Large intestine (tissue), 3 donors: ENCODE results near the gene FAM78B. TPM values are rescaled to one million over a fixed set of nuclear protein-coding genes. Genes with fewer than 3 reads are reported as not detected.

ENCODE experiments used
- DNase-seq, 2 donors: peaks; one replicate each; pipeline versions ENCODE4 v3.0.0 to v3.0.0-alpha.2; 2013
- H3K27ac ChIP-seq: one replicate; pipeline ENCODE4 v1.5.1; 2013; ENCODE audit warnings: low read length
- H3K27me3 ChIP-seq: 2 replicates; pipeline ENCODE4 v1.6.1; 2013; ENCODE audit warnings: low read length; ENCODE audit not compliant: control insufficient read depth, insufficient read depth
- H3K36me3 ChIP-seq: 2 replicates; pipeline ENCODE4 v1.6.1; 2013; ENCODE audit warnings: low read length; ENCODE audit not compliant: control insufficient read depth, insufficient read depth
- H3K4me1 ChIP-seq: one replicate; pipeline ENCODE4 v1.6.1; 2013; ENCODE audit warnings: low read length; ENCODE audit not compliant: control insufficient read depth, insufficient read depth
- H3K4me3 ChIP-seq: one replicate; pipeline ENCODE4 v1.5.1; 2013; ENCODE audit warnings: low read length
- H3K9me3 ChIP-seq: one replicate; pipeline ENCODE4 v1.6.1; 2013; ENCODE audit warnings: mild to moderate bottlenecking, low read depth, low read length, moderate library complexity; ENCODE audit not compliant: control insufficient read depth
- WGBS: methylation state at CpG from one replicate; pipeline ENCODE4 v1.1.5; 2013; ENCODE audit warnings: low lambda C conversion rate; ENCODE audit not compliant: insufficient coverage; 5-methylcytosine and 5-hydroxymethylcytosine counted together
- polyA plus RNA-seq: library from polyadenylated mRNA; unstranded; fragments of 120-200 nt; gene quantifications from one replicate; pipeline ENCODE4 v1.2.1, GENCODE V29; 2013

The FAM78B gene
- polyA plus RNA-seq, 1 donor, result 3.5 TPM

- no peaks in the 10 kb centered on the region for H3K36me3 ChIP-seq
- H3K27ac ChIP-seq, result no peak overlapping the region
- peaks cover 3% of the 10 kb centered on the region for H3K27me3 ChIP-seq
- no peak for DNase-seq
- no peak overlapping the region for H3K4me3 ChIP-seq
- H3K9me3 ChIP-seq, result no peaks in the 10 kb centered on the region
- WGBS, result 80% methylated on average over 1 of the region's 8 CpGs
- no peaks in the 10 kb centered on the region for H3K4me1 ChIP-seq
Observed at GRCh38 chr1:166040202-166040997, 126.4 kb downstream of the FAM78B start.

- Histone ChIP-seq H3K27ac (no peak overlapping the region), H3K4me3 (no peak overlapping the region), H3K27me3 (peaks cover 3% of the 10 kb centered on the region), H3K4me1 (no peaks in the 10 kb centered on the region), H3K9me3 (no peaks in the 10 kb centered on the region), H3K36me3 (no peaks in the 10 kb centered on the region)
- WGBS, result 100% methylated on average over 2 of the region's 9 CpGs
- DNase-seq, result no peak
Observed at GRCh38 chr1:166039436-166040201, 127.2 kb downstream of the FAM78B start.

- DNase-seq, result no peak
- WGBS, result 50% methylated on average over 1 of the region's 5 CpGs
- Histone ChIP-seq H3K27ac (no peak overlapping the region), H3K4me1 (no peaks in the 10 kb centered on the region), H3K27me3 (peaks cover 3% of the 10 kb centered on the region), H3K9me3 (no peaks in the 10 kb centered on the region), H3K4me3 (no peak overlapping the region), H3K36me3 (no peaks in the 10 kb centered on the region)
Observed at GRCh38 chr1:166036092-166036491, 130.7 kb downstream of the FAM78B start.

GRCh38 chr1:166032572-166033371 lies 134.0 kb downstream of the FAM78B start:
- Histone ChIP-seq H3K4me3 (no peak overlapping the region), H3K4me1 (no peaks in the 10 kb centered on the region), H3K36me3 (no peaks in the 10 kb centered on the region), H3K9me3 (no peaks in the 10 kb centered on the region), H3K27ac (no peak overlapping the region), H3K27me3 (peaks cover 3% of the 10 kb centered on the region)
- no CpG with 5 or more reads among the region's 11 CpGs for WGBS
- no peak for DNase-seq

GRCh38 chr1:166031932-166032571 lies 134.7 kb downstream of the FAM78B start:
- Histone ChIP-seq H3K9me3 (no peaks in the 10 kb centered on the region), H3K4me1 (no peaks in the 10 kb centered on the region), H3K36me3 (no peaks in the 10 kb centered on the region), H3K27ac (no peak overlapping the region), H3K27me3 (peaks cover 3% of the 10 kb centered on the region), H3K4me3 (no peak overlapping the region)
- DNase-seq, result no peak
- WGBS, result no CpG with 5 or more reads among the region's 1 CpG

- H3K36me3 ChIP-seq, result no peaks in the 10 kb centered on the region
- no peaks in the 10 kb centered on the region for H3K4me1 ChIP-seq
- no peak overlapping the region for H3K27ac ChIP-seq
- no peaks in the 10 kb centered on the region for H3K27me3 ChIP-seq
- WGBS, result no CpG with 5 or more reads among the region's 4 CpGs
- no peak for DNase-seq
- no peaks in the 10 kb centered on the region for H3K9me3 ChIP-seq
- no peak overlapping the region for H3K4me3 ChIP-seq
Observed at GRCh38 chr1:166029196-166029945, 137.4 kb downstream of the FAM78B start.

- Histone ChIP-seq H3K27ac (no peak overlapping the region), H3K36me3 (no peaks in the 10 kb centered on the region), H3K9me3 (no peaks in the 10 kb centered on the region), H3K4me3 (no peak overlapping the region), H3K27me3 (no peaks in the 10 kb centered on the region), H3K4me1 (no peaks in the 10 kb centered on the region)
- DNase-seq, result no peak
- WGBS, result no CpG with 5 or more reads among the region's 1 CpG
Observed at GRCh38 chr1:166026555-166026954, 140.2 kb downstream of the FAM78B start.

GRCh38 chr1:166026143-166026542 lies 140.7 kb downstream of the FAM78B start:
- H3K9me3 ChIP-seq, result no peaks in the 10 kb centered on the region
- no peak overlapping the region for H3K4me3 ChIP-seq
- no peak for DNase-seq
- H3K27ac ChIP-seq, result no peak overlapping the region
- H3K36me3 ChIP-seq, result no peaks in the 10 kb centered on the region
- H3K27me3 ChIP-seq, result no peaks in the 10 kb centered on the region
- no CpG with 5 or more reads among the region's 2 CpGs for WGBS
- H3K4me1 ChIP-seq, result no peaks in the 10 kb centered on the region

GRCh38 chr1:166020210-166020609 lies 146.6 kb downstream of the FAM78B start:
- no peak overlapping the region for H3K27ac ChIP-seq
- no peaks in the 10 kb centered on the region for H3K9me3 ChIP-seq
- H3K27me3 ChIP-seq, result no peaks in the 10 kb centered on the region
- no peak for DNase-seq
- H3K4me1 ChIP-seq, result no peaks in the 10 kb centered on the region
- H3K36me3 ChIP-seq, result no peaks in the 10 kb centered on the region
- H3K4me3 ChIP-seq, result no peak overlapping the region
- WGBS, result no CpG with 5 or more reads among the region's 3 CpGs
